Panc1 (cell line): ENCODE measurements around the gene ZNF346. TPM values are rescaled to one million over a fixed set of nuclear protein-coding genes. Genes with fewer than 3 reads are reported as not detected.

Source experiments
- ATAC-seq: fragments of 200-7000 bp; cut with Tn5 transposase; 2 replicates; pipeline ENCODE4 v1.9.1; 2020; ENCODE audit warnings: mild to moderate bottlenecking, moderate library complexity
- BruUV-seq: library from RNA; stranded (reverse); fragments of 400-500 nt; replicated peaks from 2 replicates; lab custom pipeline; 2021; lab: Mats Ljungman, UMichigan
- CTCF ChIA-PET: fragments of 300-600 bp; sonication (Branson Sonifier 250); formaldehyde crosslinking; loops from one replicate; lab custom pipeline; 2022; ENCODE audit warnings: antibody characterized with exemption; lab: Charles Lee
- POLR2A ChIA-PET: fragments of 300-600 bp; sonication (Branson Sonifier 250); formaldehyde crosslinking; loops from one replicate; lab custom pipeline; 2022; ENCODE audit warnings: antibody characterized with exemption; lab: Charles Lee
- DNase-seq: peaks from one replicate; pipeline ENCODE4 v3.0.0-alpha.2; 2010; ENCODE audit warnings: low read depth, low spot score
- H3K27ac ChIP-seq: 2 replicates; pipeline ENCODE4 v1.5.1; 2011; ENCODE audit warnings: mild to moderate bottlenecking, low read length, inconsistent platforms
- H3K27me3 ChIP-seq: fragments of 200-500 bp; sonication (Bioruptor generic); 2 replicates; pipeline ENCODE4 v1.6.0; 2014; ENCODE audit warnings: low read length, inconsistent platforms; ENCODE audit not compliant: control insufficient read depth, insufficient read depth
- H3K36me3 ChIP-seq: fragments of 200-500 bp; sonication (Bioruptor generic); 2 replicates; pipeline ENCODE4 v1.5.1; 2014; ENCODE audit warnings: inconsistent platforms, mild to moderate bottlenecking, low read length, moderate library complexity; ENCODE audit not compliant: control insufficient read depth, insufficient read depth
- H3K4me1 ChIP-seq: 2 replicates; pipeline ENCODE4 v1.5.1; 2011; ENCODE audit warnings: inconsistent platforms, mild to moderate bottlenecking, low read length, moderate library complexity; ENCODE audit not compliant: control insufficient read depth, insufficient read depth
- H3K4me3 ChIP-seq, 2 experiments: 2 replicates each; pipeline ENCODE4 v1.5.1; 2011 to 2012; ENCODE audit warnings: low read depth in 2 of 2, low read length in 2 of 2, mild to moderate bottlenecking in 2 of 2, inconsistent platforms in 1 of 2, moderate library complexity in 1 of 2
- H3K9me3 ChIP-seq: fragments of 200-500 bp; sonication (Bioruptor generic); 2 replicates; pipeline ENCODE4 v1.5.1; 2014; ENCODE audit warnings: low read depth, mild to moderate bottlenecking, inconsistent platforms, low read length, moderate library complexity; ENCODE audit not compliant: control insufficient read depth, insufficient read depth
- POLR2AphosphoS5 ChIP-seq: IDR thresholded peaks from 2 replicates; pipeline ENCODE4 v1.6.1; 2012; ENCODE audit warnings: mild to moderate bottlenecking, low read depth, low read length, moderate library complexity
- REST ChIP-seq, 2 experiments: IDR thresholded peaks; 2 replicates each; pipeline ENCODE4 v1.6.1; 2011 to 2012; ENCODE audit warnings: low read depth in 2 of 2, control low read depth in 1 of 2, low read length in 1 of 2, mild to moderate bottlenecking in 1 of 2, moderate library complexity in 1 of 2; ENCODE audit not compliant: insufficient read depth in 1 of 2
- SIN3A ChIP-seq: IDR thresholded peaks from 2 replicates; pipeline ENCODE4 v1.6.1; 2012; ENCODE audit warnings: low read depth, mild to moderate bottlenecking, low read length, moderate library complexity, borderline replicate concordance; ENCODE audit not compliant: insufficient read depth
- TCF7L2 ChIP-seq: IDR thresholded peaks from 2 replicates; pipeline ENCODE4 v1.6.1; 2011; ENCODE audit warnings: mild to moderate bottlenecking, low read depth, low read length, inconsistent platforms
- in situ Hi-C: cut with HindIII; loops from 2 replicates; pipeline ENCODE4 v1.10.0; 2016; ENCODE audit warnings: low sequenced_read_pairs, low pct_unique_long_range_greater_than_20kb
- intact Hi-C: fragments of 100-400 bp; cut with micrococcal nuclease; formaldehyde crosslinking; loops from one replicate; pipeline ENCODE4 v1.10.0; 2022; ENCODE audit not compliant: unreplicated experiment
- total RNA-seq: library from RNA; stranded (reverse); gene quantifications from one replicate; pipeline ENCODE4 v1.2.1, GENCODE V29; 2021; ENCODE audit not compliant: unreplicated experiment
- TF ChIP-seq, protein P1 (sequence below): fragments of 450-650 bp; IDR thresholded peaks from 2 replicates; pipeline ENCODE4 v1.5.1; 2017; ENCODE audit warnings: mild to moderate bottlenecking

ZNF346 gene
- total RNA-seq, 1 experiment from 2014 or later, result 21.3 TPM

- no peak overlapping the region for H3K4me3 ChIP-seq
- POLR2A ChIA-PET, result interaction anchor here (0.5 to 0.6 kb wide), 2 partner anchors 10 to 18 kb away, joined by 3 to 12 read pairs; no protein-coding TSS in a partner anchor
- in situ Hi-C loops, result no loop called here
- no peaks in the 10 kb centered on the region for H3K27me3 ChIP-seq
- intact Hi-C loops, result no loop called here
- H3K4me1 ChIP-seq, result peaks cover 10% of the 10 kb centered on the region; the same call in 1 of the 2 replicates
- H3K27ac ChIP-seq, result no peak overlapping the region
- TF ChIP-seq, protein P1, sequence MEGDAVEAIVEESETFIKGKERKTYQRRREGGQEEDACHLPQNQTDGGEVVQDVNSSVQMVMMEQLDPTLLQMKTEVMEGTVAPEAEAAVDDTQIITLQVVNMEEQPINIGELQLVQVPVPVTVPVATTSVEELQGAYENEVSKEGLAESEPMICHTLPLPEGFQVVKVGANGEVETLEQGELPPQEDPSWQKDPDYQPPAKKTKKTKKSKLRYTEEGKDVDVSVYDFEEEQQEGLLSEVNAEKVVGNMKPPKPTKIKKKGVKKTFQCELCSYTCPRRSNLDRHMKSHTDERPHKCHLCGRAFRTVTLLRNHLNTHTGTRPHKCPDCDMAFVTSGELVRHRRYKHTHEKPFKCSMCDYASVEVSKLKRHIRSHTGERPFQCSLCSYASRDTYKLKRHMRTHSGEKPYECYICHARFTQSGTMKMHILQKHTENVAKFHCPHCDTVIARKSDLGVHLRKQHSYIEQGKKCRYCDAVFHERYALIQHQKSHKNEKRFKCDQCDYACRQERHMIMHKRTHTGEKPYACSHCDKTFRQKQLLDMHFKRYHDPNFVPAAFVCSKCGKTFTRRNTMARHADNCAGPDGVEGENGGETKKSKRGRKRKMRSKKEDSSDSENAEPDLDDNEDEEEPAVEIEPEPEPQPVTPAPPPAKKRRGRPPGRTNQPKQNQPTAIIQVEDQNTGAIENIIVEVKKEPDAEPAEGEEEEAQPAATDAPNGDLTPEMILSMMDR, result no peak
- TF ChIP-seq REST (IDR thresholded peaks at IDR 0.05; ENCODE audit: insufficient read depth in 1 of 2, low read depth in 2 of 2, low read length in 1 of 2), result no peak
- no peak for TF ChIP-seq SIN3A
- TF ChIP-seq TCF7L2, result no peak
- no peak for TF ChIP-seq POLR2AphosphoS5
- CTCF ChIA-PET, result no interaction called here
- no peak for DNase-seq
- no TSS peak for BruUV-seq
- ATAC-seq, result no peak
- peaks cover 4% of the 10 kb centered on the region; the same call in 1 of the 2 replicates for H3K36me3 ChIP-seq
- H3K9me3 ChIP-seq, result no peaks in the 10 kb centered on the region
These were observed 2.5 kb upstream of the ZNF346 start for GRCh38 chr5:177020033-177020432.

- Histone ChIP-seq H3K4me1 (peaks cover 13% of the 10 kb centered on the region; the same call in 1 of the 2 replicates), H3K27me3 (no peaks in the 10 kb centered on the region), H3K9me3 (no peaks in the 10 kb centered on the region), H3K27ac (peak overlapping the region; percentile 92), H3K36me3 (peaks cover 4% of the 10 kb centered on the region; the same call in 1 of the 2 replicates), H3K4me3 (peak overlapping the region; percentile 79 to 86)
- in situ Hi-C loops (no loop called here), intact Hi-C loops (no loop called here)
- CTCF ChIA-PET, result interaction anchor here (0.5 to 0.8 kb wide), 2 partner anchors 36 to 190 kb away, joined by 3 to 4 read pairs; no protein-coding TSS in a partner anchor
- DNase-seq (no peak), ATAC-seq (peak; percentile 29; the same call in 1 of the 2 replicates)
- POLR2A ChIA-PET, result no interaction called here
- TF ChIP-seq REST (IDR thresholded peaks at IDR 0.05; ENCODE audit: insufficient read depth in 1 of 2, low read depth in 2 of 2, low read length in 1 of 2) (no peak), SIN3A (no peak), TCF7L2 (no peak)
- TF ChIP-seq, protein P1, result no peak
- BruUV-seq, result no TSS peak
These were observed 788 bp downstream of the ZNF346 start for GRCh38 chr5:177023303-177023664.
